HCT116 (cell line): ENCODE data around the gene VDAC2. TPM values are rescaled to one million over a fixed set of nuclear protein-coding genes. Genes with fewer than 3 reads are reported as not detected.
"Not testable (repeated sequence)": the region's sequence is repeated elsewhere in the genome, so short reads cannot be mapped to it uniquely, and the experiment has no call there.

Experiments used
- ATAC-seq: fragments of 200-7000 bp; cut with Tn5 transposase; 2 replicates; pipeline ENCODE4 v1.9.1; 2020; ENCODE audit warnings: mild to moderate bottlenecking, moderate library complexity
- BruUV-seq: library from RNA; stranded (reverse); fragments of 400-500 nt; replicated peaks from 2 replicates; lab custom pipeline; 2021; lab: Mats Ljungman, UMichigan
- CTCF ChIA-PET: fragments of 300-600 bp; sonication (Branson Sonifier 250); formaldehyde crosslinking; loops from one replicate; lab custom pipeline; 2021; ENCODE audit warnings: antibody characterized with exemption; lab: Charles Lee
- POLR2A ChIA-PET: fragments of 300-600, 350-600 bp; sonication (Branson Sonifier 250); formaldehyde crosslinking; loops from one replicate; lab custom pipeline; 2021; ENCODE audit warnings: antibody characterized with exemption; lab: Charles Lee
- RAD21 ChIA-PET, 2 experiments: fragments of 300-600 bp; sonication (Branson Sonifier 250); formaldehyde crosslinking; loops; one replicate each; lab custom pipeline; 2023; ENCODE audit warnings: low total read pairs in 2 of 2; ENCODE audit not compliant: uncharacterized antibody in 2 of 2, unreplicated experiment in 2 of 2, low non-redundant PET in 1 of 2; lab: Charles Lee
- DNase-seq: peaks from one replicate; pipeline ENCODE4 v3.0.0-alpha.2; 2010; ENCODE audit warnings: low read depth, low spot score
- H2AFZ ChIP-seq: fragments of 200-600 bp; shearing (Covaris generic), sonication (generic); 2 replicates; pipeline ENCODE4 v1.6.1; 2017; ENCODE audit warnings: low read depth, mixed run types, mixed read lengths, antibody characterized with exemption, low read length; ENCODE audit not compliant: poor library complexity, severe bottlenecking
- H3K27ac ChIP-seq: 2 replicates; pipeline ENCODE4 v1.5.1; 2012; ENCODE audit warnings: low read depth, low read length
- H3K27me3 ChIP-seq: fragments of 200-600 bp; sonication (generic); 2 replicates; pipeline ENCODE4 v1.6.1; 2016; ENCODE audit warnings: mixed run types, low read length, mixed read lengths; ENCODE audit not compliant: insufficient read depth
- H3K36me3 ChIP-seq, 2 experiments: fragments of 200-500 bp in 1 of 2; fragments of 200-600 bp in 1 of 2; sonication (Bioruptor generic) in 1 of 2; sonication (generic) in 1 of 2; 2 replicates each; pipeline versions ENCODE4 v1.5.1 to v1.6.1; 2014 to 2016; ENCODE audit warnings: low read length in 2 of 2, inconsistent platforms in 1 of 2, mixed read lengths in 1 of 2, mixed run types in 1 of 2; ENCODE audit not compliant: insufficient read depth in 2 of 2, control insufficient read depth in 1 of 2
- H3K4me1 ChIP-seq, 2 experiments: fragments of 200-600 bp in 1 of 2; sonication (generic) in 1 of 2; 2 replicates each; pipeline versions ENCODE4 v1.5.1 to v1.6.1; 2012 to 2017; ENCODE audit warnings: low read length in 2 of 2, inconsistent platforms in 1 of 2, mild to moderate bottlenecking in 1 of 2, mixed read lengths in 1 of 2, mixed run types in 1 of 2, moderate library complexity in 1 of 2; ENCODE audit not compliant: insufficient read depth in 2 of 2, control insufficient read depth in 1 of 2
- H3K4me2 ChIP-seq: fragments of 200-600 bp; sonication (generic); 2 replicates; pipeline ENCODE4 v1.6.1; 2017; ENCODE audit warnings: mixed run types, low read length, mixed read lengths
- H3K4me3 ChIP-seq, 2 experiments: fragments of 200-600 bp in 1 of 2; sonication (generic) in 1 of 2; replicated peaks in 1 of 2; 2 replicates each; pipeline ENCODE4 v1.5.1; 2011 to 2016; ENCODE audit warnings: low read length in 2 of 2, control low read depth in 1 of 2, low read depth in 1 of 2, mild to moderate bottlenecking in 1 of 2, mixed read lengths in 1 of 2, mixed run types in 1 of 2
- H3K79me2 ChIP-seq: fragments of 200-600 bp; sonication (generic); 2 replicates; pipeline ENCODE4 v1.6.1; 2017; ENCODE audit warnings: mild to moderate bottlenecking, mixed run types, low read length, moderate library complexity, mixed read lengths; ENCODE audit not compliant: insufficient read depth
- H3K9ac ChIP-seq: fragments of 200-600 bp; sonication (generic); 2 replicates; pipeline ENCODE4 v1.6.1; 2016; ENCODE audit warnings: low read length, mixed read lengths
- H3K9me2 ChIP-seq: fragments of 200-600 bp; sonication (generic), shearing (Covaris generic); 2 replicates; pipeline ENCODE4 v1.6.1; 2017; ENCODE audit warnings: mixed run types, mild to moderate bottlenecking, moderate library complexity; ENCODE audit not compliant: insufficient read depth
- H3K9me3 ChIP-seq, 2 experiments: fragments of 200-500 bp in 1 of 2; fragments of 200-600 bp in 1 of 2; sonication (Bioruptor generic) in 1 of 2; sonication (generic) in 1 of 2; 2 replicates each; pipeline ENCODE4 v1.6.1; 2014 to 2017; ENCODE audit warnings: low read length in 2 of 2, mixed read lengths in 2 of 2, inconsistent platforms in 1 of 2, low read depth in 1 of 2, mild to moderate bottlenecking in 1 of 2, mixed run types in 1 of 2, moderate library complexity in 1 of 2; ENCODE audit not compliant: control insufficient read depth in 1 of 2, insufficient read depth in 1 of 2
- H4K20me1 ChIP-seq: fragments of 200-600 bp; sonication (generic), shearing (Covaris generic); 2 replicates; pipeline ENCODE4 v1.6.1; 2017; ENCODE audit warnings: mixed run types, mild to moderate bottlenecking, moderate library complexity; ENCODE audit not compliant: insufficient read depth
- ELF1 ChIP-seq: IDR thresholded peaks from 2 replicates; pipeline ENCODE4 v1.6.1; 2012; ENCODE audit warnings: low read depth, borderline replicate concordance
- FOSL1 ChIP-seq: IDR thresholded peaks from 2 replicates; pipeline ENCODE4 v1.6.1; 2012; ENCODE audit warnings: low read depth
- POLR2AphosphoS5 ChIP-seq: IDR thresholded peaks from 2 replicates; pipeline ENCODE4 v1.6.1; 2011; ENCODE audit warnings: mild to moderate bottlenecking, low read depth, low read length, moderate library complexity
- SP1 ChIP-seq: IDR thresholded peaks from 2 replicates; pipeline ENCODE4 v1.6.1; 2012; ENCODE audit warnings: low read depth
- YY1 ChIP-seq: IDR thresholded peaks from 2 replicates; pipeline ENCODE4 v1.6.1; 2011; ENCODE audit warnings: low read length, low read depth, moderate library complexity, mild to moderate bottlenecking; ENCODE audit not compliant: insufficient replicate concordance; ENCODE audit errors: extremely low read depth
- intact Hi-C: fragments of 100-400 bp; cut with micrococcal nuclease; formaldehyde crosslinking; loops from 2 replicates; pipeline ENCODE4 v1.10.0; 2022
- total RNA-seq: library from RNA; stranded (reverse); gene quantifications from one replicate; pipeline ENCODE4 v1.2.1, GENCODE V29; 2021; ENCODE audit not compliant: unreplicated experiment
- TF ChIP-seq, protein P1 (sequence below): IDR thresholded peaks from 2 replicates; pipeline ENCODE4 v1.6.1; 2011; ENCODE audit warnings: mild to moderate bottlenecking, low read length, moderate library complexity; ENCODE audit not compliant: insufficient replicate concordance; ENCODE audit errors: extremely low read depth
- TF ChIP-seq, protein P2 (sequence below), 3 experiments: fragments of 200-600 bp in 1 of 3; sonication (generic) in 1 of 3; IDR thresholded peaks in 2 of 3; conservative IDR thresholded peaks in 1 of 3; 2 replicates each; pipeline ENCODE4 v1.5.1; 2012 to 2017; ENCODE audit warnings: low read depth in 2 of 3, low read length in 2 of 3, antibody characterized with exemption in 1 of 3, borderline replicate concordance in 1 of 3, control low read depth in 1 of 3, mild to moderate bottlenecking in 1 of 3, mixed read lengths in 1 of 3, mixed run types in 1 of 3, moderate library complexity in 1 of 3; ENCODE audit not compliant: insufficient read depth in 1 of 3

Gene VDAC2
- total RNA-seq, 1 experiment from 2014 or later: 289 TPM

DNA sequence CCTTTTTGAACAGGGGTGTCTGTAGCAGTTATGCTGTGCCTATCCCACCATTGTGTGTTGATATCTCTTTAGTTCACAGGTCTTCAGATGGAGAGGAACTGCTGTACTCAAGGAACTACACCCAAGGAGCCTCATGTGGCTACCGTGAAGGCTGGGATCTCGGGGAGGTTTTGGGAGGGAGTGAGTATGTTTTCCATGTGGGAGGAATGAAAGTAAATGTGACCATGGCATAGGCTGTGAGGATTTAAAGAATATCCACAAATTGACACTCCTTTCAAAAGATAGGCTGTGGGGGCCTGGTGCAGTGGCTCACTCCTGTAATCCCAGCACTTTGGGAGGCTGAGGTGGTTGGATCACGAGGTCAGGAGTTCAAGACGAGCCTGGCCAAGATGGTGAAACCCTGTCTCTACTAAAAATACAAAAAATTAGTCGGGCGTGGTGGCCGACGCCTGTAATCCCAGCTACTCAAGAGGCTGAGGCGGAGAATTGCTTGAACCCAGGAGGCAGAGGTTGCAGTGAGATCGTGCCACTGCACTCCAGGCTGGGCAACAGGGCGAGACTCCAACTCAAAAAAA, 7.5 kb upstream of the VDAC2 start:
- H3K36me3 ChIP-seq, H2AFZ ChIP-seq, DNase-seq, H3K9me2 ChIP-seq, H3K27ac ChIP-seq, intact Hi-C loops, H3K79me2 ChIP-seq, H3K9me3 ChIP-seq, POLR2A ChIA-PET, H3K27me3 ChIP-seq, H3K4me3 ChIP-seq, H3K9ac ChIP-seq, RAD21 ChIA-PET, BruUV-seq, H4K20me1 ChIP-seq: not testable (repeated sequence)
- 0 out of 2 replicates have a peak, but pooled peaks have one; percentile 12 for ATAC-seq
- Histone ChIP-seq H3K4me2 (peak overlapping the region; percentile 8; the same call in 1 of the 2 replicates), H3K4me1 (peaks cover 5 to 46% of the 10 kb centered on the region in 2 experiments; a peak in 3 of 4 replicates)
- CTCF ChIA-PET: interaction anchor here (1.1 kb wide), 1 partner anchor 27 kb away, joined by 4 read pairs; no protein-coding TSS in a partner anchor

DNA sequence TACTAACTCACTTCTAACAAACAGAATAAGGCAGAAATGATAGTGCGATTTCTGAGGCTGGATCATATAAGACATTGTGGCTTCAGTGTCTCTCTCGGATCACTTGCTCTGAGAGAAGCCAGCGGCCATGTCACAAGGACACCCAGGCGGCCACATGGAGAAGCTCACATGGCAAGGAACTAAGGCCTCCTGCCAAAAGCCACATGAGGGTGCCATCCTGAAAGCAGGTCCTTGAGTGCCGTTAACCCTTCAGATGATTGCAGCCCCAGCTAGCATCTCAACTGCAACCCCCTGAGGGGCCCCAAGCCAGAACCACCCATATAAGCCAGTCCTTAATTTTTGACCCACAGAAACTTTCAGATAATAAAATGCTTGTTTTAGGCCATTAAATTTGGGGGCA, 6.9 kb upstream of the VDAC2 start:
- intact Hi-C loops: no loop called here
- ChIA-PET POLR2A (no interaction called here), CTCF (interaction anchor here (1.0 to 1.1 kb wide), 2 partner anchors 27 to 1100 kb away, joined by 3 to 4 read pairs; no protein-coding TSS in a partner anchor), RAD21 (no interaction called here)
- TF ChIP-seq FOSL1 (no peak), SP1 (no peak), POLR2AphosphoS5 (no peak), ELF1 (no peak), YY1 (no peak)
- TF ChIP-seq, protein P1, sequence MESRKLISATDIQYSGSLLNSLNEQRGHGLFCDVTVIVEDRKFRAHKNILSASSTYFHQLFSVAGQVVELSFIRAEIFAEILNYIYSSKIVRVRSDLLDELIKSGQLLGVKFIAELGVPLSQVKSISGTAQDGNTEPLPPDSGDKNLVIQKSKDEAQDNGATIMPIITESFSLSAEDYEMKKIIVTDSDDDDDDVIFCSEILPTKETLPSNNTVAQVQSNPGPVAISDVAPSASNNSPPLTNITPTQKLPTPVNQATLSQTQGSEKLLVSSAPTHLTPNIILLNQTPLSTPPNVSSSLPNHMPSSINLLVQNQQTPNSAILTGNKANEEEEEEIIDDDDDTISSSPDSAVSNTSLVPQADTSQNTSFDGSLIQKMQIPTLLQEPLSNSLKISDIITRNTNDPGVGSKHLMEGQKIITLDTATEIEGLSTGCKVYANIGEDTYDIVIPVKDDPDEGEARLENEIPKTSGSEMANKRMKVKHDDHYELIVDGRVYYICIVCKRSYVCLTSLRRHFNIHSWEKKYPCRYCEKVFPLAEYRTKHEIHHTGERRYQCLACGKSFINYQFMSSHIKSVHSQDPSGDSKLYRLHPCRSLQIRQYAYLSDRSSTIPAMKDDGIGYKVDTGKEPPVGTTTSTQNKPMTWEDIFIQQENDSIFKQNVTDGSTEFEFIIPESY: no peak
- TF ChIP-seq, protein P2, sequence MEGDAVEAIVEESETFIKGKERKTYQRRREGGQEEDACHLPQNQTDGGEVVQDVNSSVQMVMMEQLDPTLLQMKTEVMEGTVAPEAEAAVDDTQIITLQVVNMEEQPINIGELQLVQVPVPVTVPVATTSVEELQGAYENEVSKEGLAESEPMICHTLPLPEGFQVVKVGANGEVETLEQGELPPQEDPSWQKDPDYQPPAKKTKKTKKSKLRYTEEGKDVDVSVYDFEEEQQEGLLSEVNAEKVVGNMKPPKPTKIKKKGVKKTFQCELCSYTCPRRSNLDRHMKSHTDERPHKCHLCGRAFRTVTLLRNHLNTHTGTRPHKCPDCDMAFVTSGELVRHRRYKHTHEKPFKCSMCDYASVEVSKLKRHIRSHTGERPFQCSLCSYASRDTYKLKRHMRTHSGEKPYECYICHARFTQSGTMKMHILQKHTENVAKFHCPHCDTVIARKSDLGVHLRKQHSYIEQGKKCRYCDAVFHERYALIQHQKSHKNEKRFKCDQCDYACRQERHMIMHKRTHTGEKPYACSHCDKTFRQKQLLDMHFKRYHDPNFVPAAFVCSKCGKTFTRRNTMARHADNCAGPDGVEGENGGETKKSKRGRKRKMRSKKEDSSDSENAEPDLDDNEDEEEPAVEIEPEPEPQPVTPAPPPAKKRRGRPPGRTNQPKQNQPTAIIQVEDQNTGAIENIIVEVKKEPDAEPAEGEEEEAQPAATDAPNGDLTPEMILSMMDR (IDR thresholded peaks at IDR 0.05 in 2 of 3, conservative IDR thresholded peaks at IDR 0.05 in 1 of 3; ENCODE audit: borderline replicate concordance in 1 of 3, insufficient read depth in 1 of 3, low read depth in 2 of 3, low read length in 2 of 3): no peak
- Histone ChIP-seq H3K9me3 (no peaks in the 10 kb centered on the region), H3K79me2 (no peaks in the 10 kb centered on the region), H3K4me2 (no peak overlapping the region), H3K27me3 (no peaks in the 10 kb centered on the region), H3K36me3 (no peaks in the 10 kb centered on the region), H3K4me3 (no peak overlapping the region), H3K27ac (no peak overlapping the region), H3K4me1 (peaks cover 8 to 51% of the 10 kb centered on the region in 2 experiments; a peak in 3 of 4 replicates), H3K9me2 (no peaks in the 10 kb centered on the region), H3K9ac (no peak overlapping the region), H4K20me1 (no peaks in the 10 kb centered on the region), H2AFZ (no peak overlapping the region)
- DNase-seq (no peak), ATAC-seq (no peak)
- BruUV-seq: no TSS peak
